Anterior cingulate cortex (tissue), 58 donors: ENCODE data around the gene EXO1.
A peak's percentile ranks its signal among the peaks of the same experiment; 100 is the strongest.
"Not testable (repeated sequence)": the region's sequence is repeated elsewhere in the genome, so short reads cannot be mapped to it uniquely, and the experiment has no call there.

ENCODE experiments used
- DNase-seq, 58 donors: peaks; one replicate each; lab custom pipeline; 2025; lab: John Stamatoyannopoulos, UW

EXO1 gene

DNA sequence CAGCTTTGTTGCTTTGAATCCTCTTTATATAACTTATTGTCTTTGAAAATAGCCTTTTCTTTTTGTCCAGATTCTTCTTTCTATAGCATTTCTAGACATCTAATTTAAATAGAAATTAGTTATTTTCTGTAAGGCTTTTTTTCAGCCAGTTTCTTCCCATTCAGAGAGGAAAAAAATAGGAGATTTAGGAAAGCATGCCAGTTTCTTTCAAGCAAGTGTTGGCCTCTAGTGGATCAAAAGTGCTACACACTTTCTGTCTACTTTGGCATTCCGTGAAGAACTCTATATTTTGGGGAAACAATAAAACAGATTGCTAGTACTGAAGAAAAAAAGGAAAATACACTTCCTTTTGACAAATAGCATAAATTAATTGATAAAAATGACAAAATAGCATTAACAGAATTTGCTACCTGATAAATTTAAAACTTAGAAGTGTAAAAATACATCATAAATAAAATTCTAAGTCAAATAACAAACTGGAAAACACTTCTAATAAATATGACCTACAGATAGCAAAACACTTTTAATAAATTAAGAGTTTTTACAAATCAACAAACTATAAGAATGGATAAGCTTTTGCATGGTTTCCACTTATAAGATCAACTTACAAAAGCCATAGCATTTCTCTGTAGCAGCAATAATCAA is 13.1 kb upstream of the EXO1 start:
- DNase-seq, result peak in 2 of 58 donors; percentile 19 to 45

DNA sequence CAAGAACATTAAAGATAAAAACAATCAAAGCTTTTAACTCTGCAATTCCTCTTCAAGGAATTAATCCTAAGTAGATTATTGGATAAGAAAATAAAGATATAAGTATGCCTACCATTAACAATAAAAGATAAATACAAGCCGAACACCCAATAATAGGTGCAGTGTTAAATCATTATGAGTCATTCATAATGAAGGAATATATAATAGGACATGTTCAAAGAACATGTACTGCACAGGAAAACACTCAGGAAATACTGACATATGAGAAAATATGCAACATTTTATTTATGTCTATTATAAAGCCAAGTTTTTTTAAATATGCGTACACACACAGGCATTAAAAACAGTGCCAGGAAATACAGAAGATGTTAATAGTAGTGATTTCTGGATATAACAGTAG is 11.1 kb upstream of the EXO1 start:
- DNase-seq, result no peak

DNA sequence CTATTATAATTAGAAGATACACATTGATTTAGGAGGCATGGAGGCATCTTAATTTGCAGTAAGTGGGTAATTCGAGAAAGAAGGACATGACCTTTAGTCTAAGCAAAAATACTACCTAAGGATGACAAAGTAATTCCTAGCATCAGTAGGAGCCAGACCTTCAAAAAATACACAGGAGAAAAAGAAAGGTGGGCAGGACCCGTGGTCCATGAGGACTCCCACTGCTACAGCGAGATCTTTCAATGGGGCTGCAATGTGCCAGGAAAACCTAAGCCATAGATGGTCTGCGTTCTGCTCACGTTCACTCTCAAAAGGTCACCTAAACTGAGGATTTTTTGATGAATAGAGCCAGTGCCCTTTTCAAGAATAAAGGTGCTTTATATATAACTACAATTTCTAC is 10.6 kb upstream of the EXO1 start:
- DNase-seq, result no peak

DNA sequence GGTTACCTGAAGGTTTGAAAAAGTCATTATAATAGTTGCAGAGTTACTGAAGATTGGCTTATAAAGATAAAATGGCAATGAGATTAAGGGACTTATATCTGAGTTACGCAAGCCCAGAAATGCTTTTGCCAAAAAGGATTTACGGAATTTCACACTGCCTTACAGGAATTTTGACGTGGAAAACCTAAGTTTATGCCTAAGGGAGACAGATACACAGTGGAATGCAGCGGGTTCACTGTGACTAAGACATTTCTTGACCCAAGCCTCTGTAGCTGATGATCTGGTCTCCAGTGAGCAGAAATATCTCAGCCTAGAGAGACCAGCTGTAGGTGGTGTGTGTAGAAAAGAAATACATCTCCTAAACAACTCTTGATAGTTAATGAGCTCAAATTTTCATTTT is 10.1 kb upstream of the EXO1 start:
- DNase-seq, result no peak

DNA sequence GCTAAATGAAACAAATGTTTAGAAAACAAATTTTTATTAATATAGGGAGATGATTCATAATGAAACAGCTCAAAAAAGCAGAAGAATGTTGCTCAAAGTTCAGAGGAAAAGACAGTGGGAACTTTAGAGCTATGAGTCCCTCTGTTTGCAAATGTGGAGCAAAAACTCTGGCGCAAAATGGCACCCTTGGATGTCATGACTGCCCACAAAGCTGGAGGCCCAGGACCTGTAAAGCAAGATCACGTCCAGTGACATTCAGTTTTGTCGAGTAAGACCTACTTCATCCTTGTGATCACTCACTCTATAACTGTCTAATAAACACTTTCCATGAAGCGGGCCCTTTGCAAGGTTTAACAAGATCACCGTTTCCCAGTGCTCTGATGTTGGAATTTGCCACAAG is 9.1 kb upstream of the EXO1 start:
- no peak for DNase-seq

DNA sequence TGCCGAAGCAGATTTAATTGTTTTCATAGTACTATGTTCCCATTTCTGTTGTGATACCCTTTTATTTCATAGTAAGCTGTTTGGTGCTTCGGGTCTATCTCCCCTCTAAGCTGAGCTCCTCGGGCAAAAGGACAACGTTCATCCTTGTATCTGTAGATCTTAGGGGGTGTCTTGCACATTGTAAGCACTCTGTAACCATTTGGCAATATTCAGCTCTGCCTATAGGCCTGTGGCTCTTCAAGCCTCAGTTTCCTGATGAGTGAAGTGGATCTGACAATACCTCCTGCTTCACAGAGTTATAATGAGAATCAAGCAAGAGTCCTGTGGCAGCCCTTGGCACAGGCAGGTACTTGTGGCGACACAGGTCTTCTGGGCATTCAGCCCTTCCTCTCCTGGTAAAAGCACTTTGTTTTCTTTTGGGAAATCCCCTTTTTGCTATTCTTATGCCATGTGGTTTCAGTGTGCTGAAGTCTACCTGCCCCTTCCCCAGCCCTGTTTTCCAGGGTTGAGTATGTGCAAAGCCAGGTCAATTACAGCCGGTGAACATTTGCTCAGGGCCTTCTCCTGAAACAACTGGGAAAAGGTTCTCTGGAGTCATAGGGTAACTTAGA is 8.5 kb upstream of the EXO1 start:
- no peak for DNase-seq

DNA sequence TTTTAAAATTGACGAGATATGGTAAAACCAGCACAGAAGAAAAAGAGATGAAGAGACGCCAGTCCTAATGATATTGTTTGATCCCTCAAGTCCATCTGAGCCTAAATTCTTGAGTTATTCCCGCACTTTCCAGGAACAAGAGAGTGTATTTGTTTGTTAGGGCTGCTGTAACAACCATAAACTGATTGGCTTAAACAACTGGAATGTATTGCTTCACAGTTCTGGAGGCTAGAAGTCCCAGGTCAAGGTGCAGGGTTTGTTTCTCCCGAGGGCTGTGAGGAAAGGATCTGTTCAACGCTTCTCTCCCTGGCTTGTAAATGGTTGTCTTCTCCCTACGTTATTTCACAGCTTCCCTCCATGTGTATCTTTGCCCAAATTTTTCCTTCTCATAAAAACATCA is 7.8 kb upstream of the EXO1 start:
- no peak for DNase-seq

DNA sequence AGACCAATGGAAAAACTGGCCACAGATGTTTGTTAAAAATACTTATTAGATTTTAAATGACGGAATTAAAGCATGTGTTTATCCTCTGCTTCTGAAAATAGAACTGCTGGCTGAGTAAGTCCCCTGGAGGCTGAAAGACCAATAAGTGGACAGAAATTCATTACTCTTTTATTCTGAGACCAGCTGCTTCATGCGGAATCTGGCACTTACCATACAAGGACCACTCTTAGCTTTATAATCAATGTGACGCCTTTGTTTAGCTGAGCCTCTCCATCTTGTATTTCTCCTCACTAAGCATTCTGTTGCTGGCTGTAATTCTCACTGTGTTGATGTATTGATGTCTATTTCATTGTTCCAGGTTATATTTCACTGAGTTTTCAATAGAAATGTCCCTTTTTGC is 6.3 kb upstream of the EXO1 start:
- DNase-seq, result no peak

DNA sequence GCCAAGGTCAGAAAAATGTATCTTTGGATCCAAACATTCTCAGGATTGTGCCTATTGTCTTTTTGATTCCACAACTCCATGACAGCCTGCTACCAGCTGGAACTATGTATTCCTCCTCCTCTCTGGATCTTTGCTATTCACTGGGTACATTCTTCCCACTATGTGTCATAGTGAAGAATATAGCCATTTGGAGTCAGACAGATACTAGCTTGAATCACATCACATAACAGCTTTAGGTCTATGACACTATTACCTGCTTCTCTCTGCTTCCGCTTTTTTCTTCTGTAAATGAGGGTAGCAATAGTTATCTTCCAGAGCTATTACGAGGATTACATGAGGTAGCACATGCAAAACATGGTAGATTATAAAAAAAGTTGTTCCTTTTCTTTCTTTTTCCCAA is 5.4 kb upstream of the EXO1 start:
- no peak for DNase-seq

DNA sequence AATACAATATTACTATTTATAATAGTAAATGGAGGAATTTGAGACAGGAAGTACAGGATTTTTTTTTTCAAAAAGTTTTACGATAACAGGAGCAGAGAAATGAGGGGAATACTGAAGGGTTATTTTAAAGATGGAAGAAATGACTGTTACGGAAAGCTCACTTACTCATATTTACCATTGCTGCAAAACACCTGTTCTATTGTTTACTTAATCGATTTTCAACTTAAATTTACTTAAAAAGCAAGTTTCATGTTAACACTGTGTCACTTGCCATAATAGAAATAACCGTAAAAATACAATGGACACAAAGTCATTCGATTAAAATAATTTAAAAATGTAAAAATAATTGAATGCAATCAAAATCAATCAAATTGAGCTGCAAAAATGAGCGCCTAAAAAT is 3.4 kb upstream of the EXO1 start:
- no peak for DNase-seq

DNA sequence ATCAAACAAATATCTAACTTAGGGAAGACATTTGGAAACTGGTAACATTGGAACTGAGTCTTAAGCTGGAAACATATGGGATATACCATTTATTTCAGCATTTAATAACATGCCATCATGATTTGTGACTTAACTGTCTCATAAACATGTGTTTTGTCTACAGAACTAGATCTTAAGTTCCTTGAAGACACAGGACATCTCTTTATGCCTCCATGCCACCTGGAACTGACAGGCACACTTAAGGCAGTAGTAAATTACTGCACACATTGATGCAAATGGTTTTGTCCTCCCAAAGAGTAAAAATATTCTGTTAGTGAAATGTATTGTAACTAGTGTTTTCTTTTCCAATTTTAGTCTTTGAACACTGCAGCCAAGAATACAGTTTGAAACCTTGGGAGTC is 1.6 kb upstream of the EXO1 start:
- no peak for DNase-seq

DNA sequence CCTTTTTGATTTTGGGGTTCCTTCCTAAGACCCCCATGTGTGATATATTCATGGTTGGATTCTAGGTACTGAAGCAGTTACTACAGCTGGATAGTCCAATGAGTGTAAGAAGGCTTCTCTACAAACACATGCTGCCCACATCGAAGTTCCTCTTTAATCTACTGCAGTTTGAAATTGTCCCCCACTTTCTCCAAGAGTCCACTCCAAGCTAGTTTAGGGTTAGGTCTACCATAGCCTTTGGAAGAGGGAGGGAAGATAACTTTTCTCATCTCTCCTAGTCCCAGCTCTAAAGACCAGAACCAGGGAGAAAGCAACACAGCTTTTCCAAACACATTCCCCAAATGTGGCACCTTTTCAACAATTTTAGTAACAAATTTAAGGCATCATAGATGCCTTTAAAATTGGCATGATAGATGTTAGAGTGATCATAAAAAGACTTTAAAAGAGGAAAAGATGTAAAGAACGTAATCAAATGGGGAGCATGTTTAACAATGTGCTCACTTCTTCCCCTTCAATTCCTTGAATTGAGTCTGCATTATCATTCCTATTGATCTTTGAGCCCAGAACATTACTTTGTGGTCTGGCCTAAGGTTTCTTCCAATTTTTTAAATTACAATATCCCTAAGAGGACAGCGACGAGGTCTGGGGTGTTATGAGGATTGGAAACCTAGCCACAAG is 1.0 kb upstream of the EXO1 start:
- no peak for DNase-seq

DNA sequence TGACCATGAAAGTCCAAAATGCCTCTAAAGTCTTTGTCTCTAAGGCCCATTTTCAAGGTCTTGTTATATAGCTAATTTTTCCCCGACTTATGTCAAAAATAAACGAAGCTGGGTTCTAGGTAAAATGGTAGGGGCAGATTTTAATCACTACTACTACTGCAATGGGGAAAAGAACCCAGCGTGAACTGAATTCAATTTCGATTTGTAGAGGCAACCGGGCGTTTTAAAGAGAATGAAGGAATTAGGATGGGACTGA is 536 bp upstream of the EXO1 start:
- DNase-seq, result no peak

DNA sequence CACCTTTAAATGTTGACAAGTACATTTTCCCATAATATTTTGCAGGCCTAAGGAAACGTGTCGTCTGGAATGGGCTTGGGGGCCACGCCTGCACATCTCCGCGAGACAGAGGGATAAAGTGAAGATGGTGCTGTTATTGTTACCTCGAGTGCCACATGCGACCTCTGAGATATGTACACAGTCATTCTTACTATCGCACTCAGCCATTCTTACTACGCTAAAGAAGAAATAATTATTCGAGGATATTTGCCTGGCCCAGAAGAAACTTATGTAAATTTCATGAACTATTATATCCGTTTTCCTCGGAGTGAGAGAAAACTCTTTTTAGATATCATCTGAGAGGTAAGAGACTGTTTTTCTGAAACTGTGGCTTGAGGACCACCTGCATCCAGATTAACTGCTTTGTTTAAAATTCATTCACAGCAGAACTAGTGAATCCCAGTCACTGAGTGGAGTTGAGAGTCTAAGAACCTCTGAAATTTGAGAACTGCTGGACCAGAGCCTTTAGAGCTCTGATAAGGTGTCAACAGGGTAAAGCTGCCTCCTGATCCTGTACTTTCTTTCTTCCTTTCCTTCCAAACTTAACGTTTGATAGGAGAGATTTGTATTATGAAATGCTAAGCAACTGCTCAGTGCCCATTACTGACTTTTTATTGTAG is 811 bp downstream of the EXO1 start:
- DNase-seq, result no peak

DNA sequence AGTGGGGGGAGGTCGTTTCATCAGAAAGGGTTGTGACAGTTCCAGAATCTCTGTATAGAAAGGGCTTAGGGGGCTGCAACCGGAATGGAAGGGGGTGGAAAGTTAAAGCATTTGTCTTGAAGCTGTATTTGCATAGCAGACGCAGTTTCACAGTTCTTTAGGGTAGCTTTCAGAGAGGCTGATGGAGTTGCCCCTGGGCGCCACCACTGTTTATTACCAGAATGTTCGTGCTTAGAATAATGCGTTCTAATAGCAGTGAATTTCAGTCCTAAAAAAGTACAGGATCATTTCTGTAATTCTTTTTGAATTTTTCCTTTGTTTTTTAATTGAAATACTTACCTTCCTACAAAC is 1.3 kb downstream of the EXO1 start:
- DNase-seq, result no peak

DNA sequence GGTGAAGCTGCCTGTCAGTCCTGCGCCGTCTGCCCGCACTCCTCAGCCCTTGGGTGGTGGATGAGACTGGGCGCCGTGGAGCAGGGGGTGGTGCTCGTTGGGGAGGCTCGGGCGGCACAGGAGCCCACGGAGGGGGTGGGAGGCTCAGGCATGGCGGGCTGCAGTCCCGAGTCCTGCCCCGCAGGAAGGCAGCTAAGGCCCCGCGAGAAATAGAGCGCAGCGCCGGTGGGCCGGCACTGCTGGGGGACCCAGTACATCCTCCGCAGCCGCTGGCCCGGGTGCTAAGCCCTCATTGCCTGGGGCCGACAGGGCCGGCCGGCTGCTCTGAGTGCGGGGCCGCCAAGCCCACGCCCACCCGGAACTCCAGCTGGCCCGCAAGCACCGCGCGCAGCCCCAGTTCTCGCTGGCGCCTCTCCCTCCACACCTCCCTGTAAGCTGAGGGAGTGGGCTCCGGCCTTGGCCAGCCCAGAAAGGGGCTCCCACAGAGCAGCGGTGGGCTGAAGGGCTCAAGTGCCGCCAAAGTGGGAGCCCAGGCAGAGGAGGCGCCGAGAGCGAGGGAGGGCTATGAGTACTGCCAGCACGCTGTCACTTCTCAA is 7.6 kb downstream of the EXO1 start:
- not testable (repeated sequence) for DNase-seq

DNA sequence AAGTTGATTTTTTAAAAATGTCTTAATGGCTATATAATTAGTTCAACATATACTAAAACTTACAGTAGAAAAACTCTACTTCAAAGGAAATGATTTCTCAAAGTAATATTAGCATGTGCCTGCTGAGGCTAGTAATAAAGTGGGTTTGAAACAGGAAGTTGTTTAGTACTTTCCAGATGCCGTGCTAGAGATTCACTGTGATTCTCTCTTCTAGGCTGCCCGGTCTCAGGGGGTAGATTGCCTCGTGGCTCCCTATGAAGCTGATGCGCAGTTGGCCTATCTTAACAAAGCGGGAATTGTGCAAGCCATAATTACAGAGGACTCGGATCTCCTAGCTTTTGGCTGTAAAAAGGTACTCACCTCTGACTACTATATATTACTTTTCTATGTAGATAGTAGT is 9.1 kb downstream of the EXO1 start:
- no peak for DNase-seq

DNA sequence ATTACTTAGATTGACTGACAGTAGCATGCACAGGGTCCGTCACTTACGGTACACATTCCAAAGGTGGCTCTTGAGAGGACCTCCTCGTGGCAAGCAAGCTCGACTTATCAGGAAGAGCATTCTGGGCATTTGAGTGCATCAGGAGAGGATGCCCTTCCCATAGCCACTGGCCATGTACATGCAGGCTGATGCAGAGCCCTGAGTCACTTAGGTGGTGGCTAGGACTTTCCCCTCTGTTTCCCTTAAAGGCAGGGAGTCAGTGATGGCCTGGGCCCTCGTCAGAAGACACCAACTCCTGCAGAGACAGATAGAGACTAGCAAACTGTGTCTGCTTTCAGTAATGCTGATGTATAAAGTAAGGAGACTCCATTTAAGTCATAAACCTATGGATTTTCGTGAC is 12.9 kb downstream of the EXO1 start:
- DNase-seq, result no peak

DNA sequence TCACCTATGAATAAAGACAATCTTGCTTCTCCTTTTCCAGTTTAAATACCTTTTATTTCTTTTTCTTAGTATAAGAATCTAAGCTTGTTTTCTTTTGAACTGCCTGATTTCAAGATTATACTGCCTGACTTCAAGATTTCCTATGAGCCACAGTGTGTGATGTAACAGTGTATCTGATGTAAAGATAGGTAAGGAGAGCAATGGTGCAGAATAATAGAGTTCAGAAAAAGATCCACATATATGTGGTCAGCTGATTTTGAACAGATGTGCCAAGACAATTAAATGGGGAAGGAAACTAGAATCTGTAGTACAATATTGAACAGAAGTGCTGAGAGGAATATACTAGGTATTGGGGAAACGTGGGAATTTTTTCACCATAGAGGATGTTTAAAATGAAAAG is 21.0 kb downstream of the EXO1 start:
- DNase-seq, result no peak

DNA sequence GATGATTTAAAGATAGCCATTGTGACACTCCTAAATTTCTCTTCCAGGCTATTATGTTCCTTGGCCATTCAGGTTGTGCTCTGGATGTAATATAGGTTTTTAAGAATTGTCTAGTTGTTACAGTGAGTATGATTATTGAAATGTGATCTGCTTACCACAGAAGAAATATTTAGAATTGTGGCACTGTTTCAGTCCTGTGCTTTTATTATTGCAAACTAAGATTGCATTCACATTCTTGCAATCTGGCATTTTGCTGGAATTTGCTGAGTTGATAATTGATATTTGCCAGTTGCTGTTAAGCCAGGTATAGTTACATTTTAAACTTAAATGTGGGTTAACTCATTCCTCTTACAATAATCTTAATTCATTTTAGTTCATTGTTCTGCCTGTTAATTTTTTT is 22.3 kb downstream of the EXO1 start:
- DNase-seq, result no peak

DNA sequence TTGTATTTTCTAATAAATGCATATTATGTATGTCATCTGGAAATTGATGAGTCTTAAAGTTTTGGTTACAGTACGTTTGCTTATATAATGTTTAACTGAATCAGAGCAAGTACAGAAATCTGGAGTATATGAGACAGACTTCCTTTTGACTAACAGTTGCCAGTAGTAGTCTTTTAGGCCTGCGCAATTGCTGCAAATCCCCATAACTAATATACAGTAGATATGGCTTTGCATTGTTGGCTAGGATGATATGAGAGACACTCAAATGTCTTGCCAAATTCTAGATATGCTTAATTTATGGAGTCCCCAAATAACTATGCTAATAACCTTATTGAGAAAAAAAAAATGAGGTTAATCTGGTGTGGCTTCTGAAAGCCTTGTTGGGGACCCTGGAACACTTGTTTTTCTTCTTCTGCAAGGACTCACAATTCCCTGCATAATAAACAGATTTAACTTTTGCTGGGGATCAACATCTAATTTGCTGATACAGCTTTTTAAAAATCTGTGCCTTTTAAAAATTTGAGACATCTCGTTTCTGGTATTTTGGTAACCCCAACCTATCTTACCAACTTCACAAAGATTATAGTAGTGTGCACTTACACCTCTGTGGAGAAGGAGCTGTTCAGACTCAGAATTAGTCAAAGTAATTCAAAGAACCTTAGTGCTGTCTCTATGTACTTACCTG is 22.9 kb downstream of the EXO1 start:
- no peak for DNase-seq
